HG03159 (cell line): ENCODE results near the gene TDRD10.

Experiments
- ATAC-seq: cut with Tn5 transposase; IDR thresholded peaks from one replicate; pipeline ENCODE4 v1.9.1; 2021; ENCODE audit warnings: mild to moderate bottlenecking, moderate library complexity; ENCODE audit not compliant: unreplicated experiment

TDRD10 gene

DNA sequence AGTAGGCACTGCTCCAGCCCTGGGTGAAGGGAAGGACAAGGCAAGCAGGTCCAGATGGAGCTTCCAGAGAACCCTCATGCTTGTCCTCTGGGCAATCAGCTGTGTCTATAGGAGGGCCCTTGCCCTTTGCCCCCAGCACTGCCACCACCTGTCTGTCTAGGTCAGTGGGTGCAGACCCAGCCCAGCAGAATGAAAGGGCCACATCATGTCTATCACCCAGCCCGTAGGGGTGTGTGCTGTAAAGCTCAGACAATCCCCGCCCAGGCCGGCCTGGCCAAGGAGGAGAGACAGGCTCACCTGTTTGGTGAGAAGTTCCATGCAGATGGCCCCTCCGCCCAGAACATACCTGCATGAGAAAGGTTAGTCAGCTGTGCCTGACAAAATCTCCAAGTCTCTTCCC, 49.5 kb downstream of the TDRD10 start:
- no peak for ATAC-seq

GRCh38 chr1:154552036-154552435, 50.0 kb downstream of the TDRD10 start:
- no peak for ATAC-seq

DNA sequence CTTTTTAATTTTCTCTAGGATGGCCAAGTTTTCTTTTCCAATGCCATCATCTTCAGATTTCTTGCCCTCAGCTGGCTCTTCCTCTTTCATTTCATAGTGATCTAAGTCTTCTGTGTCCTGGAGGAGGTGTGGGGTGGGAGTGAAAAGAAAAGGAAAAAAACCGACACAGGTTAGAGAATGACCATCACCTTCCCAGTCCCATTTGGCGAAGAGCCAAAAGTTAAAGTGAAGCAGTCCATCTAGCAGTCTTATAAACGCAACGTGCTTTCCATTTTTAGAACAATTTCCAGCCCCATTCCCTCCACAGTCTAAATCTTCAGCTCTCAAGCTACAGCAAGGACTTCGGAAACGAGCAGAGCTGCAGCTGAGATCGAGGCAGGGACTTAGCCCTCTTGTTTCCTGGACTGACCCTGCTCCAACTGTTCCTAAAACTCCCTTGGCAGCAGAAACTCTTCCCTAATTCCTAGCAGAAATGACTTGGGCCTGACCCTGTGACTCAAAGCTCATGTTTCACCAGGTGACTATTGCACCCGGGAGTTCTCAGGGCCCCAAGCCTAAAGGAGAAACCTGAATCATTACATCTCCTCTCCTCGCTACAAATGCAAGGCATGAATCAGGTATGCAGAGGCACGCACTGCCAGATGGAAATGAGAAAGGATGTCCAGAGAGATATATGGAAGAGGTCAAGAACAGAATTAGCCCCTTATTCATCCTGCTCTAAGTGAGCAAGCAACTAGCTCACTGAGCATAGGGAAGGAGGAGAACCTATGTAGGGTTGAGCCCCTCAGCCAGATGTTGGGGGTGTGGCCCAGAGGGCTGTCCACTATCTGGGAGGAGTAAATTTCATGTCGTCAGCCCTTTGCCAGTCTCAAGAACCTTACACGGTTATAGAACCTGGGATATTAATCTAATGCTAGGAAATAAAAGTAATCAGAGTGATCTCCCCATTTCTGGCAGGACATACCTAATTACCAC, 51.3 kb downstream of the TDRD10 start:
- ATAC-seq, result no peak

DNA sequence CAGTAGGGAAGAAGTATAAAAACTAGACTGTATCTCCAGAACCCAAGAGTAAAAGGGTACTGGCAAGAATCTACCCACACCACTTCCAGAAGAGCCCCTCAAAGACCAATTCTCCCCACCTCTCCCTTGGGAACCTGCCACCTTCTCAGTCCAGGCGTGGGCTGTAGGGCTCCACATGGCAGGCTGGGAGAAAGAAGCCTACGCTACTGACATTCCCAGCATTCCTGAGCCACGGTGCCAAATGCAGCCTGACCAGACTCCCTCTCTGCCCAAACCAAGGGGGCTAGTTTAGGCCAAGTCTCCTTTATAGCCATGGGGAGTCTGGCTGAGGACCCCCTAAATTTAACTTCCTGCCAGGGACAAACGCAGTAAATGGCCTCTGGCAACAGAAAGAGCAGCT, 54.4 kb downstream of the TDRD10 start:
- ATAC-seq, result no peak

DNA sequence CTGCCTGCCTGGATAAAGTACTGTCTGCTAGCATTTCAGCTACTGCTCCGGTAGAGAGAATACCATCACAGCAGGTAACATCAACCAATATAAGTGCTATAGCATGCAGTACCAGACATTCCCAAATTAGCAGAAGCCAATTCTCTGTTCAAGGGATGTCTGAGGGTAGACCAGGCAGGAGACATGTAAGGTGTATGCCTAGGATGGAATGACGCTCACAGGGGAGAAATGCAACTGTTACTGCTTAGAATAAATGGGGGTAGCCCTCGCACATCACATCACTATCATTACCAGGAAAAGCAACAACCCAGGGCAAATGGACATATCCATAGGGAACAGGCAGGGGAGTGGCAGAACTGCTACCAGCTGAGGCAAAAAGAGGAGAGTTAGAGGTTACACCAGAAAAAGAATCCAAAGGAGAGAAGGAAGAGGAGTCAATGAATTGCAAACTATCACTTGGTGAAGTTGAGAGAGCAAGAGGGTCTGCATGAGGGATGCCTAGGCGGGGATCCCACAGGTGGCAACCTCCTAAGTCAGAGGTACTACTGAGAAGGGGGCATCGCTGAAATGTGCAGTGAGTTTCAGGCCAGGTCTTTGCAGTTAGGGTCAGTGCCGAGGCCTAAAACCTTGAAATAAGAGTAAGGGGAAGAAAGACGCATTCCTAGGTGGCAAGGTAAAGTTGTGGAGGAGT, 55.4 kb downstream of the TDRD10 start:
- ATAC-seq, result no peak

GRCh38 chr1:154557939-154558719, 56.1 kb downstream of the TDRD10 start, which contains the start of gene UBE2Q1:
TSS of gene UBE2Q1 (minus strand) at chr1:154558662. CDS start at chr1:154558553, 109 bp downstream.
- ATAC-seq, result peak; percentile 24

DNA sequence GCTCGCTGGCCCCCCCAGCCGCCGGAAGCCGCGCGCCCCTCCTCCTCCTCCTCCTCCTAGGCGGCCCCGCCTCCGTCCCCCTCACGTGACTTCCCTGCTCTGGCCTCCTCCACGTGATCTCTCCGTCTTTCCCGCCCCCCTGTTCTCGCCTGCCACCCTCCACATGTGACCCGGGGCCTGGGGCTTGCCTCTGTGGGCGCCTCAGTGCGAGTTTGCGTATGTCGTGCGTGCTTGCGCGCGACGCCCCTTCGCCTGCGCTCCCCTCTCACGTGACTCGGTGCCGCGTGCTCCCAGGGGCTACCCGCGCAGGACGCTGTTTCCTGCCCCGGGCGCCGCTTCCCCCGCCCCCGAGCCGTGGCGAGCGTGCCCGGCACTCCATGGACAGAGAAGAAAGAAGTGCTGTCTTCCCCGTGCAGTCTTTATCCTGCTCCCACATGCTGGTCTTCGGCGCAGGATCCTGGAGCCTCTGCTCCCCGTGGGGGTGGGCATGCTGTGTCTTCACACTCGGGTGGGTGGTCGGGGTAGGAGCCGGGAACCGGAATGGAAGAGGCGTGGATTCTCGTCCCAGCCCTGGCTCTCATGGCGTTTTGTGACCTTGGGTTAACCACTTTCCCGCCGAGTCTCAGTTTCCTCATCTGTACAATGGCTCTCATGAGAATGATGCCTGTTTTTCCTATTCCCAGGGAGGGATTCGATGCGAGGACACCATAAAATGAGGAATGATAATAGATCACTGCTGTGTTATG, 56.9 kb downstream of the TDRD10 start:
- ATAC-seq, result peak; percentile 83

- peak; percentile 44 for ATAC-seq
Measured at GRCh38 chr1:154559466-154560044, 57.5 kb downstream of the TDRD10 start.

DNA sequence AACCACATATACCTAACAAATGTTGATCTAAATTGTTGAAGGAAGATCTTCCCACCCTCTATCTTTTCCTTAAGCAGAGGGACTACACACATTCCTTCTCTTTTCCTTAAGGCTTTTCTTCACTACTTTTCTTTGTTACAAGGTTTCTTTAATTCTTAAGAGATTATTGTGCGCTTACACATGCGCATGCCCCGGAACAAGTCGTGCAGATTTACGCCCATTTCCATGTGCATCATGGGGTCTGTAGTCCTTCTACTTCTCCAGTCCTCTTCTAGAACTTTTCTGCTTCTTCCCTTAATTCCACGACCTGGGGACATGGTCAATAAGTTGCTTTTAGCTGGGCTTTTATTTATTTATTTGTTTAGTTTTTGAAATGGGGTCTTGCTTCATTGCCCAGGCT, 63.9 kb downstream of the TDRD10 start:
- ATAC-seq, result no peak

GRCh38 chr1:154567386-154568156, 65.6 kb downstream of the TDRD10 start, which contains the start of gene CHRNB2:
TSS of gene CHRNB2 (plus strand) at chr1:154567778. CDS start at chr1:154568045, 267 bp downstream.
- no peak for ATAC-seq

DNA sequence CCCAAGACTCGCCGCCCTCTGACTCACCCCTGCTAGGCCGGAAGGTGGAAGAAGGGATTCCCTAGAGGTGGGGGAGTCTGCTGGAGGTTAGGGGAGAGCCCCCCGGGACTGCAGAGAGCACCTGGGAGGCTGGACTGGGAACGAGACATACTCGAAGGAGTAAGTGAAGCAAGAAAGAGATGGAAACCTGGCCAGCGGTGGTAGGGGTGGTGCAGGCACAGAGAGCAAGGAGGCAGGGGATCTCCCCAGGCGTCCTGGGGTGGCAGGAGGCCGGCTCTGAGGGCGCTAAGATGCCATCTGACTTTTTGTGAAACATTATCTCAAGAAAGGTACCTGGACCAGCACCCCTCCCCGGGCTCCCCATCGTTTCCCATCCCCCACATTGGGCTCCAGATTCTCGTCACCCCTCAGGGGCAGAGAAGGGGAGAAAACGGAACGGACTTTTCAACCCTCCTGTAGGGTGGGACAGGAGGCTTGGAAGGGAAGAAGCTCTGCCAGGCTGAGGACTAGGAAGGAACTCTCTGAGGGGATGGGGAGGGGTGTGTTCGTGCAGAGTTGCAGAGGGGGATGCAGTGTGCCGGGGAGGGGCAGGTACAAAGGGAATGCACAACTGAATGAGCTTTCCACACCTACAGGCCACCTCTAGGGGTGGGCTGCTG, 66.3 kb downstream of the TDRD10 start:
- ATAC-seq, result no peak

GRCh38 chr1:154571244-154571963, 69.4 kb downstream of the TDRD10 start:
- no peak for ATAC-seq

DNA sequence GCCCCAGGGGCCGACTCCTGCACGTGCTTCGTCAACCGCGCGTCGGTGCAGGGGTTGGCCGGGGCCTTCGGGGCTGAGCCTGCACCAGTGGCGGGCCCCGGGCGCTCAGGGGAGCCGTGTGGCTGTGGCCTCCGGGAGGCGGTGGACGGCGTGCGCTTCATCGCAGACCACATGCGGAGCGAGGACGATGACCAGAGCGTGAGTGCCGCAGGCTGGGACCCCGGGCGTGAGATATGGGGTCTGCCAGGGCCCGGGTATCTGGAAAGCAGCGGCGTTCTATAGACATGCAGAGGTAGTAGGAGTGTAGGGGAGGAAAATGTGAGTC, 69.9 kb downstream of the TDRD10 start:
- no peak for ATAC-seq

DNA sequence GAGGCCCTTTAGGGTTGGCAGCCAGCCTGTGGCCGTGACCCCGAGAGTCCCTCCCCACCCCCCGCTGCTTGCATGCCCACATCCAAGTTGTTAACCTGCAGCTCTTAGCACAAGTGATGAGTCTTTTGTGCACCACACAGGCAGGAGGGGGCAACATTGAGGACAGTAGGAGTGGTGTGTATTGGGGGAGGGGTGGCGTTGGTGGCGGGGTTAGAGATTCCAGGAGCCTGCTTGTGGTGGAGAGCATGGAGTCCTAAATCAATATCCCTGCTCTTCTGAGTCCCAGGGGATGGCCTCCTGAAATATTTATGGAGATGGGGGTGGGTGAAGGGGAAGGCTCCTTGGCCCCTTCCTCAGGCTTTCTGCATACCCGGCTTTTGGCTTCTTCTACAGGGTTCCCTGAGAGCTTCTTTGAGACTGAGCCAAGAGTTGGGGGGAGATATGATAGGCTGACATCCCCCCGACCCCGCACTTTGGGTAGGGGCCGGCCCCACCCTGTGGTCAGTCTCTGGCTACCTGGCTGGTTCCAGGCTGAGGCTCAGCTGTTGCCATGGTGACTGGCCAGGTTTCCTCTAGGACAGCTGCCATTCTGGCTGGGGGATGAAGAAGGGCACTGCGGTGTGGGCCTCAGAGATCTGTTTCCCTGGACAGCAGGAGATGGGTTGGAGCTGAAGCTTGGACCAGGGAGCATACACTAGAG, 70.6 kb downstream of the TDRD10 start:
- no peak for ATAC-seq

DNA sequence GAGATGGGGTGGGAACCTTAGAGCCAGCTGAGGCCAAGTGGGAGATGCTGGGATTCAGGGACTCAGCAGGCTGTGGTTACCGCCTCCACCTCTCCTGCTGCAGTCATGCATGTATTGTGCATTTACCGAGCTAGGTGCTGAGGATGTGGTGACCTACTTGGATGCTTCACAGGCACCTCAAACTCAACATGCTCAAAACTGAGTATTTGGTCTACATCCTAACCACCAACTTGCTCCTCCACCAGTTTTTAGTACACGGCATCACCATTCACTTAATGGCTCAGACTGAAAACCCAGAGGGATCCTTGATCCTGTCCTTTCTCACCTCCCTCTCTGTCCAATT, 71.1 kb downstream of the TDRD10 start:
- no peak for ATAC-seq

DNA sequence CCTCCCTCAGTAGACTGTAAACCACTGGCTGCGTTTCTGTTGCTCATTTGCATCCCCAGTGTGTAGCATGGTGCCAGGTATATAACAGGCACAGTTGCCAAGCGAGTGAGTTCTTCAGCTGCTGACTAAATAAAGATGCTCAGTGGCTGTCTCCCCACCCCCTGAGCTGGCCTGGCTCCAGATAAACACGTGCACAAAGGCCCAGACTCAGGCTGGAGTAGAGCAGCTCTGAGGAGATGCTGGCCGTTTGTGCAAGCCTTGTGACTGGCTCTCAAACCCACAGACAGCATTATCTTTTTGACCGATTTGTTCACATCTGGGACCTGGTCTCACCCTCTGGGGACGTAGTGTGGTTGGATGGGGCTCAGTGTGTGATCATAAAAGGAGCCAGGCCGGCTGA, 72.7 kb downstream of the TDRD10 start:
- ATAC-seq, result no peak

DNA sequence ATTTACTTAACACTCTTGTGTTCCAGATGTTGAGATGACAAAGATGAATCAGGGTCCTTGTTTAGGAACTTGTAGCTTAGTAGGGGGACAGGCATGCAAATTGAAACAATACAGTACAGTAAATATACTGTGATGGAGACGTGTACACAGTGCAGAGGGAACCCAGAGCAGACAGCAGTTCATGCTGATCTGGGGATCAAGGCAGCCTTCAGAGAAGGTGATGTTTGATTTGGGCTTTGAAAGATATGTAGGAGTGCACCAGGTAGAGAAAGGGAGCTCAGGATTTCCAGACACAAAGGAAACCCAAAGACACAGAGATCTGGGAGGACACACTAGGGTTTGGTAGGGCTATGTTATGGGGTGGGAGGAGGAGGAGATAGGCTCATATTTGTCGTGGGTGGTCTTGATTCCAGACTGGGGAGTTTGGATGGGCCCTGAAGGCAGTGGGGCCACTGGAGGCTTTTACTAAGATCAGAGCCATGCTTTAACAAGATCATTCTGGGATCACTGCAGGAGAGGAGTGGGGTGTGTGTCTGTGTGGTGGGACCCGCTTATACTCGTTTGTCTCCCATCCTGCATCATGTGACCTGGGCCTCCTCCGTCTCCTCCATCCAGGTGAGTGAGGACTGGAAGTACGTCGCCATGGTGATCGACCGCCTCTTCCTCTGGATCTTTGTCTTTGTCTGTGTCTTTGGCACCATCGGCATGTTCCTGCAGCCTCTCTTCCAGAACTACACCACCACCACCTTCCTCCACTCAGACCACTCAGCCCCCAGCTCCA, 73.3 kb downstream of the TDRD10 start:
- ATAC-seq, result no peak
